Left ventricle myocardium inferior (tissue), 1 donor: ENCODE data around the gene ERG. TPM values are rescaled to one million over a fixed set of nuclear protein-coding genes. Genes with fewer than 3 reads are reported as not detected.
A peak's percentile ranks its signal among the peaks of the same experiment; 100 is the strongest.

Experiments
- DNase-seq: peaks from one replicate; pipeline ENCODE4 v3.0.0-alpha.2; 2020
- H3K27ac ChIP-seq: fragments of 200-600 bp; replicated peaks from 2 replicates; pipeline ENCODE4 v1.8.0; 2021
- H3K27me3 ChIP-seq: fragments of 200-600 bp; 2 replicates; pipeline ENCODE4 v1.8.0; 2021; ENCODE audit warnings: low read depth
- H3K36me3 ChIP-seq: fragments of 200-600 bp; 2 replicates; pipeline ENCODE4 v1.8.0; 2021
- H3K4me1 ChIP-seq: fragments of 200-600 bp; 2 replicates; pipeline ENCODE4 v1.8.0; 2021
- H3K4me3 ChIP-seq: fragments of 200-600 bp; 2 replicates; pipeline ENCODE4 v1.8.0; 2021; ENCODE audit warnings: mild to moderate bottlenecking, moderate library complexity
- H3K9me3 ChIP-seq: fragments of 200-600 bp; replicated peaks from 2 replicates; pipeline ENCODE4 v1.8.0; 2021
- CTCF ChIP-seq: fragments of 200-600 bp; IDR thresholded peaks from 2 replicates; pipeline ENCODE4 v1.8.0; 2021; ENCODE audit warnings: antibody characterized with exemption, mild to moderate bottlenecking, borderline replicate concordance
- intact Hi-C: fragments of 100-400 bp; cut with micrococcal nuclease; formaldehyde crosslinking; loops from one replicate; pipeline ENCODE4 v1.11.0; 2022
- total RNA-seq: library from RNA; stranded (reverse); fragmentation: NEBNext Ultra II Directional; extraction: Animal tissue kit (Norgen Biotek cat#: 25700); gene quantifications from one replicate; pipeline ENCODE4 v1.2.1, GENCODE V29; 2021
- donor health status: DM: no; HTN: yes; CAD: no; lungs with severe emphysema.

The ERG gene
- total RNA-seq, 1 donor from 2014 or later = 17.3 TPM

- Histone ChIP-seq H3K36me3 (no peaks in the 10 kb centered on the region), H3K9me3 (no peaks in the 10 kb centered on the region), H3K4me1 (no peaks in the 10 kb centered on the region), H3K4me3 (no peak overlapping the region), H3K27me3 (peaks cover 23% of the 10 kb centered on the region), H3K27ac (no peak overlapping the region)
- DNase-seq = no peak
- intact Hi-C loops = loop anchor here (5.0 kb wide), 1 partner anchor 196 kb away; no protein-coding TSS in a partner anchor
- TF ChIP-seq CTCF = no peak
These were observed 139.6 kb downstream of the ERG start for GRCh38 chr21:38358666-38359065.

- no peaks in the 10 kb centered on the region for H3K4me1 ChIP-seq
- H3K4me3 ChIP-seq = no peak overlapping the region
- no peaks in the 10 kb centered on the region for H3K36me3 ChIP-seq
- H3K9me3 ChIP-seq = no peaks in the 10 kb centered on the region
- intact Hi-C loops = loop anchor here (5.0 kb wide), 1 partner anchor 196 kb away; no protein-coding TSS in a partner anchor
- H3K27ac ChIP-seq = no peak overlapping the region
- no peak for DNase-seq
- TF ChIP-seq CTCF = no peak
- H3K27me3 ChIP-seq = peaks cover 23% of the 10 kb centered on the region
These were observed 140.2 kb downstream of the ERG start for GRCh38 chr21:38358098-38358497.

GRCh38 chr21:38356883-38357625 is 141.2 kb downstream of the ERG start:
- Histone ChIP-seq H3K4me3 (no peak overlapping the region), H3K9me3 (no peaks in the 10 kb centered on the region), H3K27ac (no peak overlapping the region), H3K27me3 (peaks cover 23% of the 10 kb centered on the region), H3K36me3 (no peaks in the 10 kb centered on the region), H3K4me1 (peaks cover 6% of the 10 kb centered on the region)
- DNase-seq = no peak
- intact Hi-C loops = loop anchor here (5.0 kb wide), 1 partner anchor 195 kb away; no protein-coding TSS in a partner anchor
- TF ChIP-seq CTCF = no peak

- Histone ChIP-seq H3K27me3 (peaks cover 23% of the 10 kb centered on the region), H3K4me3 (no peak overlapping the region), H3K9me3 (no peaks in the 10 kb centered on the region), H3K27ac (no peak overlapping the region), H3K36me3 (no peaks in the 10 kb centered on the region), H3K4me1 (peaks cover 11% of the 10 kb centered on the region)
- peak; percentile 76 for DNase-seq
- intact Hi-C loops = loop anchor here (5.0 kb wide), 1 partner anchor 194 kb away; no protein-coding TSS in a partner anchor
- TF ChIP-seq CTCF = peak; percentile 96
These were observed 142.1 kb downstream of the ERG start for GRCh38 chr21:38355992-38356781.

GRCh38 chr21:38355353-38355752 is 142.9 kb downstream of the ERG start:
- no peak for DNase-seq

More at GRCh38 chr21:38355353-38355752, 142.9 kb downstream of the ERG start:
- Histone ChIP-seq H3K9me3 (no peaks in the 10 kb centered on the region), H3K4me3 (no peak overlapping the region), H3K27me3 (peaks cover 20% of the 10 kb centered on the region), H3K27ac (no peak overlapping the region), H3K4me1 (peaks cover 11% of the 10 kb centered on the region), H3K36me3 (no peaks in the 10 kb centered on the region)
- intact Hi-C loops = loop anchor here (5.0 kb wide), 1 partner anchor 193 kb away; no protein-coding TSS in a partner anchor
- TF ChIP-seq CTCF = no peak
